GM19239 (cell line): ENCODE measurements around the gene EXT2.

ENCODE experiments used
- DNase-seq: peaks from one replicate; pipeline ENCODE4 v3.0.0; 2011; ENCODE audit warnings: low spot score; ENCODE audit not compliant: insufficient read length
- FAIRE-seq: peaks from 2 replicates; lab custom pipeline; 2011; peaks lifted over from hg19 to GRCh38; lab: Jason Lieb, UNC

EXT2 gene

DNA sequence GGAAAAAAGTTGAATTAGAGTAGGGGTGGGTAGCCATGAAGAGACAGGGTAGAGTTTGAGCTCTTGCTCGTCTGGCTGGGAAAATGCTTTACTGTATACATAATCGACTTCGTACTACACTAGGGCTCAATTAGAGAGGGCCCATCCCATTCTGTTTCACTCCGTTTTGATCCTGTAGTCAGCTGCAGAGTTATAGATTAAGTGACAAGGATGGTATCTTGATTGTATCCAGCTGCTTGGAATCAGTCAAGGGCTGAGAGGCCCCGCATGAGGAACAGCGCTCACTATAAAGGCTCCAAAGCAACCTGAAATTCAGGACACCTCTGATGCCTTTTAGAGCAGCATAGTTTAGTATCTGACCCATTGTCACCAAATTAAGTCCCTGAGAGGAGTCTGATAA, 132.9 kb downstream of the EXT2 start:
- FAIRE-seq, result no peak
- no peak for DNase-seq

DNA sequence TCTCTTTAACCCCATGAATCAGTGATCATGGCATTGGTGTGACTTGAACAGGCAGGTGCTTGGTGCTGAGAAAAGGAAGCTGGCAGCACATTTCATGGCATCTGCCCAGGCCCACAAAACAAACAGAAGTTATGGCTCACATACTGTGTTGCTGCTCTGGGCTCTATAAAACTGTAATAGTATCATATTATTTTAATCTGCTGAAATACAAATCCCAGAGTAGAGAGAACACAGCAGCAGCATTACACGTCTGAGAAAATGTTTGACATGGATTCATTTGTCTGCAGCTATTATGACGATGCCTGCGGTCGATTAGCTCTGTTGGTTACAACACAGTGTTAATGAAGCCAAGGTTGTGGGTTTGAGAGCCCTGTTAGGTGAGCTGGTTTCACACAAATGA, 133.6 kb downstream of the EXT2 start:
- no peak for DNase-seq
- FAIRE-seq, result no peak

DNA sequence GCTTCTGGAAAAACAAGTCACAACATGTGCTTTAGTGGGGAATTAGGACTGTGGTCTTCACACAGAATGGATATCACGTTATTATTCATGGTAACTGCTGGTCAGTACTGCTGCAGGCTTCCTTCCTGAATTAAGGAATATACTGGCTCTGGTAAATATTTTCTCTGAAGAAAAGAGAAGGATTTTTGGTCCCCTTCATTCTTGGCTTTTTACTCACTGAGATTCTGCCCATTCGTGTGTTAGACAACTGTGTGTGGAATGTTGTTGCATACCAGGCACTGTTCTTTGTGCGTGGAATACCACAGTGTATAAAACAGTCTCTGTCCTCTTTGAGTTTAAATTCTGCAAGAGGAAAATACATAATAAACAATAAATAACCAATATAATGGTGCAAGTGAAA, 134.1 kb downstream of the EXT2 start:
- FAIRE-seq, result no peak
- DNase-seq, result no peak

DNA sequence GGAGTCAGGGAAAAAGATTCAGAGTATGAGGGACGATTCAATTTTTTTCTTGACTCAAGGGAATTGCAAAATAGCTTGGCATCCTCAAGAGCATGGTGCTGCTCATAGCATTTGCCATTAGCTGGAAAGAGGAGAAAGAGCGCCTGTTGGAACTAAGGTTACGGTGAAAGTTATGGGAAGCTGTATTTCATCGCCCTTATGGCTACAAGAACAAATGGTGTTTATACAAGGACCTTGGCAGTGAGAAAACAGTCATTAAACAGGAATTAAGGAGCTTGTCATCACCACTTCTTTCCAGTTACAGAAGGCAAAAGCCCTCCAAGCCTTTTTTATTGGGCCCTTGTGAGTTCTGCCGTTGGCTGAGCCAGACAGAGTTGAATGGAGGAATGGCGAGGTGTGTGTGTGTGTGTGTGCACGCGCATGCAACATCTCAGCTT, 140.3 kb downstream of the EXT2 start:
- FAIRE-seq, result no peak
- DNase-seq, result no peak

DNA sequence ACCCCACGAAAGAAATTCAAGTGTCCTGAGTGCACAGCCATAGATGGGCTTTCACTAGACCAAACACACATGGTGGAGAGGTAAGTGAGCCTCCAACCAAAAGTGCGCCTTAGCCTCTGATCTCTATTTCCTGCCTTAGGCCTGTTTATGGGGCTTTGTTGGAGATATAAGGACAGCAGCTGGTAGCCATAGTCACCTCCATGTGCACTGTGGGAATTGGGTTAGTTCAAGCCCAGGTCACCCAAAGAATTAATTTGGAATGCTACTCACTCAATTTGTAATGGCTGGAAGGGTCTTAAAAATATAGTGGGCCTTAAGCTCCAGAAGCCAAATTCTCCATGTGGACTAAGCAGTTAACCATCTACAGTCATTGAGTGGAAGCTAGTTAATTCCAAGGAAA, 140.8 kb downstream of the EXT2 start:
- FAIRE-seq (no peak), DNase-seq (no peak)

DNA sequence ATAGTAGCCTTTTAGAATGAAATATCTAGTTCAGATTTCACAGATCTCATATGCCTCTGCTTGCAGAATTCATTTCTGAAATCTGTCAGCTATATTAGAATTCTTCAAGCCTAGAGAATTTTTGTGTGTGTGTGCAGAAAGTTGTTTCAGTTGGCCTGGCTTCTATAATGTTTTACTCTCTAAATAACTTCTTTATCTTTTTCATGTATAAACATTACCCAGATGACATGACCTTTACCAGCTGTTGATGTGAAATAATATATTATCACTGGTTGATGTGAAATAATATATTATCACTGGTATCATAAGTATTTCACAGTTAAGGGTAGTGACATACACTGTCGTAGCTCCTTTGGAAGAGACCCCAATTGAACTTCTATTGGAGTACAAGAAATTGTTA, 141.7 kb downstream of the EXT2 start:
- DNase-seq (no peak), FAIRE-seq (no peak)

DNA sequence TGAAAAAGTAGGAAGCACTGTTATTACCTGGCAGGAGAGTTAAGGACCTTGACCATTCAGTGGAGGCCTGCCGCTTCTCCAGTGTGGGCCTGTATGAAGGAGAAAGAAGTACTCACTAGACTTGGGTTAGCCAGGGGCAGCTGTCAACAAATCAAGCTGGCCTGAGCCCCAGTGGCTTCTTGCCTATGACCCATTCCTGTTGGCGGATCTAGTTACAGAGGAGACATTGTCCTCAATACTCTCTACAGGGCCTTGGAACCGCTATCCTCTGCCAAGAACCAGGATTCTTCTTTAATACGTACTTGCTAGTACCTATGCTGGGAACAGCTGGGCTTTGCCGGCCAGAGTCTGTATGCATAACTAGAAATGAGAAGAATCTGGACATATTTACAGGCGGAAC, 146.4 kb downstream of the EXT2 start:
- no peak for FAIRE-seq
- DNase-seq, result no peak

DNA sequence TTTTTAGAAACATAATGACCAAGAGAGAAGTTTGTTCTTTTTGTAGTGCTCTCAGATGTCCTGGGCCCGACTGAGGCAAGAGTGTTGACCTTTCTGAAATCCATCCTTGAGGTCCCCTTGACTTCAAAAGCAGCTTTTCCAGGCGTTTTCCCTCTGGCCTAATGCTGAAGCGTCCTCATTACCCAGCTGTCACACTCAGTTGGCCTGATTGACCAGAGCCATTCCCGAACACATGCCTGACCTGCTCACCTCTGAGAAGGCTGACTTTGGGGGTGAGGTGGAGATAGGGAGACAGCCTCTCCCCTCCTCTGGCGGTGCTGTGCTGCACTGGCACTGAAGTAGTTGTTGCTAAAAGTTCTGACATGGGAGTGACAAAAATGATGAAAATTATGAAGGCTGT, 147.6 kb downstream of the EXT2 start:
- FAIRE-seq, result no peak
- DNase-seq, result no peak

DNA sequence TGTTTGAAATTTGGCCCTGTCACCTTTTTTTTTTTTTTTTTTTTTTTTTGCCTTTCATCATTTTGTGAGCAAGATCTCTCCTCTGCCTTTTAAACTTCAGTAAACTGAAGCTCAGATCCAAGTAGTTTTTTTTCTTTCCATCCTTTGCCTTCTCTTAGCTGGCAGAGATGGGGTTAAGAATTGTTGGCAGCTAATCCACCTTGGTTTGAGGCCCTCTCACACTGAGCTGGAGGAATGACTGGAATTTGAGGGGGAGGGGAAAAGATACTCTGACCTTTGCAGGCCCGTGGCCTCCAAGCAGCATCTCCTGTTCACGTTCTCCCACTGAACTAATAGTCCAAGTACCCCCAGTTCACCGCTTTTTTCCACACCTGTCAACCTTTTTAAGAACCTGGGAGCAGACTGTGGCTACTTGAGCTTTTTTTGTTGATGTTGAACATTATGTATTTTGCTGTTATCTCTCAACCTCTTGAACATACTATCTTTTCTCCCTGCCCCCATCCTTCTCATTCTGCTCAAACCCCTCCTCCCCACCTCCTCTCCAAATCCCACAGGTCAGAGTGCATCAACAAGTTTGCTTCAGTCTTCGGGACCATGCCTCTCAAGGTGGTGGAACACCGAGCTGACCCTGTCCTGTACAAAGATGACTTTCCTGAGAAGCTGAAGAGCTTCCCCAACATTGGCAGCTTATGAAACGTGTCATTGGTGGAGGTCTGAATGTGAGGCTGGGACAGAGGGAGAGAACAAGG, 148.3 kb downstream of the EXT2 start:
- FAIRE-seq (no peak), DNase-seq (no peak)

DNA sequence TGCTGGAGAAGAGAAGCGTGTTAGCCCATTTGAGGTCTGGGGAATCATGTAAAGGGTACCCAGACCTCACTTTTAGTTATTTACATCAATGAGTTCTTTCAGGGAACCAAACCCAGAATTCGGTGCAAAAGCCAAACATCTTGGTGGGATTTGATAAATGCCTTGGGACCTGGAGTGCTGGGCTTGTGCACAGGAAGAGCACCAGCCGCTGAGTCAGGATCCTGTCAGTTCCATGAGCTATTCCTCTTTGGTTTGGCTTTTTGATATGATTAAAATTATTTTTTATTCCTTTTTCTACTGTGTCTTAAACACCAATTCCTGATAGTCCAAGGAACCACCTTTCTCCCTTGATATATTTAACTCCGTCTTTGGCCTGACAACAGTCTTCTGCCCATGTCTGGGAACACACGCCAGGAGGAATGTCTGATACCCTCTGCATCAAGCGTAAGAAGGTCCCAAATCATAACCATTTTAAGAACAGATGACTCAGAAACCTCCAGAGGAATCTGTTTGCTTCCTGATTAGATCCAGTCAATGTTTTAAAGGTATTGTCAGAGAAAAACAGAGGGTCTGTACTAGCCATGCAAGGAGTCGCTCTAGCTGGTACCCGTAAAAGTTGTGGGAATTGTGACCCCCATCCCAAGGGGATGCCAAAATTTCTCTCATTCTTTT, 149.3 kb downstream of the EXT2 start:
- FAIRE-seq, result no peak
- no peak for DNase-seq

DNA sequence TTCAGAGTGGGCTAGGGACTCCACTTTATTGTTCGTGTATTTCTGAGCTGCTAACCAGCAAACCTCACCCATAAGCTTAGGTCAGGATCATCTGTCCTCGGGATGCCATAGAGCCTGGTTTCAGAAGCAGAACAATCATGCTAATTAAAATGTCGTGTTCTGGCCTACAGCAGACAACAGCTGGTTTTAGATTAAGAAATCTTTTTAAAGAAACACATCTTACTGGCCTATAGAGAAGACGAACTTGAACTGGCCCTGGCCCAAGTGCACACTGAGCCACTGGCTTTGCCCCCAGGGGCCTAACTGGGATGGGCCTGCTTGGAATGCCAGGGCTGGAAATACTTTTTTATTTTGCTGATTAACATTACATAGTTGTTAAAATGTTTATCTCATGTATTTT, 151.2 kb downstream of the EXT2 start:
- FAIRE-seq (no peak), DNase-seq (no peak)

DNA sequence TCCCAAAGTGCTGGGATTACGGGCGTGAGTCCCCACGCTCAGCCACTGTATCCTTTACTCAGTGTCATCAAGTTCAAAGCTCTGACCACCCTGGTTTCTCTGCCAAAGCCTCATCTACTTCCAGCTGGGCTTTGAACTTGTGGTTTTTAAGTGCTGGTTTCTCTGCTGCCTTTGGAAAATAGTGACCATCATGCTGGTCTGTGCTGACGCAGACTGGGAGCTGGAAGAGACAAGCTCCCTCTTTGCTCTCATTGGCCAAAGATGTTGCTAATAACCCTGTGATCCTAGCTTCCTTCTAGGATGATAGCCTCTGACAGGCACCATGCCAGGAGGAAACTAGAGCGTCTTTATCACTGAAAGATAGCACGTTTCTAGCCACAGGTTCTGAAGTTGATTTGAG, 152.0 kb downstream of the EXT2 start:
- FAIRE-seq, result no peak

DNA sequence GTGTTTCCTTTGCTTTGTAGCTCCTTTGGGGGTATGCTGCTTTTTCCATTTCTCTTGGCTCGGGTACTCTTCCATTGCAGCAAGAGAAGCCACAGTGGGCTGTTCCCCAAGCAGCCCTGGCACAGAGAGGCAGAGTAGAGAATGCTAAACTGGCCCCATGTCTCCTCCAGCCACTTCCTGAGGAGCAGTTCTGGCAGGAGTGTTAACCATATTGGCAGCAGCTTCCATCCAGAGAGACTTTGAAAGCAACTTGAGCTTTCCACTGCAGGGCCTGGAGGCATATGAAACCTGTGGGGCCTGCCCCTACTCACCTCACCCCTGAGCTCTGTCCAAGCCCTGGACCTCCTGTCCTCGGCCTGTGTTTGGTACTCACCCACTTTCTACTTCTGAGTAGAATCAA, 152.6 kb downstream of the EXT2 start:
- FAIRE-seq (no peak), DNase-seq (no peak)

More for the DNA sequence above, 152.0 kb downstream of the EXT2 start:
- DNase-seq, result no peak

DNA sequence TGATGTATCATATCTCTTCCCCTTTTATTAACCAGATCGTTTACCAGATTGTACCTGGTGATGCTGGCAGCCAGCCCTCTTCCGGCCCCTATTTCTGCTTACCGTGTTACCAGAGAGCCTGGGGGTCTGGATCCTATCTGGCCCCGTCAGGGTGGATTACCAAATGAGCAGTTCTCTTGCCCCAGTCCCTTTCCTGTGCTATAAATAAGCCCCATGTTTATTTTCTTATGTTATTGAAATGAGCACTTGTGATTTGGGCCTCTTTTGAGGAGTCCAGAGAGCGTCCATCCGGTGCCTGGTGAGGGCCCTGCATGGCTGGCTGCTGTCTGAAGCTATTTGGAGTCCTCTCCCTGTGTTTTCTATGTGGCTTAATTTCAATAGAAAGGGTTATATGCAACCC, 154.9 kb downstream of the EXT2 start:
- DNase-seq, result no peak
- no peak for FAIRE-seq

DNA sequence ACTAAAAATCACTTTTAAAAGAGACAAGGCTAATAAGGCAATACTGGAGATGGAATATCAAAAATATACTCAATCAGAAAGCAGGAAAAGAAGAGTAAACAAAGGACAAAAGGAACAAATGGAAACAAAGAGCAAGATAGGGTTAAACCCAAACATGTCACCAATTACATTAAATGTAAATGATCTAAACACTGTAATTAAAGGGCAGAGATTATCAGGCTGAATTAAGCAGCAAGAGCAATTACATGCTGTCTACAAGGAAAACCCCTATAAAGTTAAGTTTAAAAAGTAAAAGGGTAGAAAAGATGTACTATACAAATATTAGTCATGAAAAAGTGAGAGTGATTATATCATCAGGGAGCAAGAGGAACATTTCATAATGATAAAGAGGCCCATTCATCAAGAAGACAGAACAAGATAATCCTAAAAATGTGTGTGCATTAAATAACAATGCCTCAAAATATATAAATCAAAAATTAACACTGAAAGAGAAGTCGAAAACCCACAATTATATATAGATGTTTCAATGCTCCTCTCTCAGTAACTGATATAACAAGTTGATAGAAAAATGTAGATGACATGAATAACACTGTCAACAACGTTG, 157.6 kb downstream of the EXT2 start:
- DNase-seq (no peak), FAIRE-seq (no peak)

DNA sequence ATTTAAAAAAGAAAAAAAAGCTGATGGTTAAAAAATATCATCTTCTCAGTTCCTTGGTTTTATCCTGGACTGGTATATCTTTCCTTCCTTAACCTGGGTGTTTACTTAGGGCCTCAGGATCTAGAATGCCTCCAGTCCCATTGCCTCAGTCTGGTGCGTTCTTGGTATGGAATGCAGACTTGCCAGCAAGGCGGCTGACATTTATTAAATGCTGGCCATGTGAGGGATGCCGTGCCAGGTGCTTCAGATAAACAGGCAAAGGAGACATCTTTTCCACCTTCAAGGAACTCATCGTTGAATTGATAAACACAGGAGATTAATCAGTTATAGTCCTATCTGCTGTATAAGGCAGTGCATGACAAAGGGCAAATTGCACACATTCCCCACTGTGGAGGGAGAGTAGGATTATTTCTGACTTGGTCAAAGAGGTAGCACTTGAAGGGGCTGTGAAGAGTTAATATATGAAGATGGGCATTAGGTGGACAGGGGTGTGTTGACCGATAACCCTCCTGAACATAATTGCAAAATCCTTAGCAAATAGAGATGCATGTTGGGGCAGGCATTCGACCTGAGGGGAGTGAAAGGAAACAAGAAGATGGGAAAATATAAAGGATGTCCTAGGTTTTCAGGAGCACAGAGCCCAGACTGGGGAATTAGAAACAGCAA, 160.1 kb downstream of the EXT2 start:
- no peak for FAIRE-seq
- no peak for DNase-seq

DNA sequence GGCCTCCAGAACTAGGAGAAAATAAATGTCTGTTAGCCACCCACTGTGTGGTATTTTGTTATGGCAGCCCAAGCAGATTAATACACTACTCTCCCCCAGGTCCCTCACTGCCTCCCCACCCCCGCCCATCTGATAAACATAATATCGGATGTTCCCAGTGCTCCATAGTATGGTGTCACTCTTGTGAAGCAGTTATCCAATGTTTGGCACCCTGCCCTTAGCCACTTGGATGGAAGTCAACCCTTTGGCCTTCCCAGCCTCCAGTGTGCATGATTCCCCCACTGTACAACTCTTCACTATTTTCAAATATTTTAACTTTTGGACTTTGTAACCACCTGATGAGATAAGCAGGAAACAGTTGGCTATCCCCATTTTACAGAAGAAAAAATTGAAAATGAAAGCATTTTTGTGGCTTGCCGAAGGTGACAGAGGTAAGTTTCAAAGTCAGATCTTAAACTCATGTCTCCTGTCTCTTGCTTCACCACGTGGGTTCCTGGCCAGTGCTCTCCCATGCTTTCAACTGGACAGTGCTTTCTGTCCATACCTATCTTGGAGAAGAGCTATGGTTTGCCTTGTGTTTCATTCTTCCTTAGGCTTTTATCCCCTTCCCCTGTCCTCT, 161.3 kb downstream of the EXT2 start:
- FAIRE-seq (no peak), DNase-seq (no peak)

DNA sequence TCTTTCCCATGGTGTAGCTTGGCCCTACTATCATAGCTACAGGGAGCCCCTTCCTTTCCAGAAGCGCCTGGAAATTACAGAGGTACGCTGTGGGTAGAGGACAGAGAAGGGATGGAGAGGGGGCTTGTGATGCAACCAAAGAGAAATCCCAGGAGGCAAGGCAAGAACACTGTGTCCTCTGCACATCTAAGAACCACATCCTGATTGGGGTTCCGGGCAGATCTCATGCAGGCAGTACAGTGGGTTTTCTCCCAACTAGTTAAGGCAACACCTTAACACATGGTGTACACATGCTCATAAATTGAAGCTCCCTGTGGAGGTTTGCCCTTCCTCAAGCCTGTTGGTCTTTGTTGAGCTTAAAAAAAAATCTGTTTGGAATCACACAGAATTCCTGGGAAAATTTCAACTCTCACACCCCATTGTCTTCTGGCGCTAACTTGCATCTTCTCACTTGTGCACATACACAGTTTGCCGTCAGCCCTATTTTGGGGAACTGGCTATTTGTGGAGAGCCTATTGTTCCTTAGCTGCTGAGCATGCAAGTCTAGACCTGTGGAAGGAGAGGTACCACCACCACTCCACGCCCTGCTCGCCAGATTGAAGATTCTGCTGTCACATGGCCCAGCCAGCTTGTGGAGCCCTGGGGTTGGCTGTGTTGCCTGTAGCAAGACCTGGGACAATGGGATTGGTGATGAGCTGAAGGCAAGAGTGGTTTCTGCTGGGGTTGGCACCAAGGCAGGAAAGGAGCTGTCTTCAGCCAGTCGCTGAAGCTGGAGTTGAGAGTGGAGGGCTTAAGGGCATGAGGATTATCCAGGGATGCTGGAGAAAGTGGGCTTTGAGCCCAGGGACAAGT, 162.1 kb downstream of the EXT2 start:
- DNase-seq, result no peak
- peak; percentile 56 for FAIRE-seq

DNA sequence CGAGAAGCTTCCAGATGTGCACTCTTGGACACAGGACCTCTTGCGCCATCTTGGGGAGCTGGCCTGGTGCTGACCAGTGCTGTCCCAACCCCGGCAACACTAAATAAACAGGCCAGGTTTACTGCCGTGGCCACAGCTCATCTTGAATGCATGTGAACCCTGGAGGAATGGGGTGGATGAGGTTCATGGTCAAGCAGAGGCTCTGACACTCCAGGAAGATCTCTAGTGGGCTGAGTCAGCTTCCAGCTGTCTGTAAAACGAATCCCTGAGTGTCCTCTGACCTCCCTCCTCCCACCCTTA, 162.7 kb downstream of the EXT2 start:
- DNase-seq, result no peak
- FAIRE-seq, result no peak

DNA sequence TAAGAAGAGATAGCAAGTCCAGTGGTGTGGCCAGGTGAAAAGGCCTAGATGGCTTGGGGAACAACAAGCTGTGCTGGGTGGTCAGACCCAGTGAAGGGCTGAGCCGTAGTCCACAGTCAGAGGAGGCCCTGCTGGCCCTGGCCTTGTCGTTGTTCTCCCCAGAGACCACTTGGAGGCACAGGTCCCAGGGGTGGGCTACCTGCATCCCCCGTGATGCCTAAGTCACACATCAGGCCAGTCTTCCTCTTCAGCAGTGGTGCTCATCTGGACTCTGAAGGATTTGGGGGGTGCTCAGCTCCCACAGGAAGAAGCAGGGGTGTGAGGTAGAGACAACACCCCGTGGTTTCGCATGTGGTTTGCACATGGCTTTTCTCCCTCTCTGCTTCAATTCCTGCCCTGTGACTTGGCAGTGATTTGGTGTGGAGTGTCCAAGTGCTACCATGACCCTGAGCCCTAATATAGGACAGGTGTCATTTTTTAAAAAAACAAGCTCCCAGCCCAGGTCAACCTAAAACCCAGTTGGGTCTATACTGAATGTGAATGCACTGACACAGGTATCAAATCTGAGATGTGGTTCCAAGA, 163.5 kb downstream of the EXT2 start:
- FAIRE-seq, result no peak

More for the DNA sequence above, 163.5 kb downstream of the EXT2 start:
- no peak for DNase-seq
